HepG2 (cell line): ENCODE data around the gene CPAMD8. TPM values are rescaled to one million over a fixed set of nuclear protein-coding genes. Genes with fewer than 3 reads are reported as not detected.

Experiments used
- ATAC-seq: fragments of 200-7000 bp; cut with Tn5 transposase; 3 replicates; pipeline ENCODE4 v1.9.1; 2020; ENCODE audit warnings: mild to moderate bottlenecking, moderate library complexity
- BruUV-seq: library from RNA; stranded (reverse); fragments of 400-500 nt; replicated peaks from 2 replicates; lab custom pipeline; 2021; lab: Mats Ljungman, UMichigan
- CTCF ChIA-PET: fragments of 300-600 bp; formaldehyde crosslinking; extraction: SDS; loops from one replicate; lab custom pipeline; 2021; ENCODE audit warnings: low total read pairs, inconsistent platforms, low intra/inter-chr PET ratio; lab: Yijun Ruan, JAX
- POLR2A ChIA-PET: fragments of 350-600 bp; sonication (Branson Sonifier 250); formaldehyde crosslinking; loops from one replicate; lab custom pipeline; 2020; ENCODE audit warnings: antibody characterized with exemption, inconsistent platforms; lab: Yijun Ruan, JAX
- DNase-seq: peaks from one replicate; pipeline ENCODE4 v3.0.0-alpha.2; 2015; ENCODE audit warnings: low spot score
- FAIRE-seq: peaks from 3 replicates; lab custom pipeline; 2011; peaks lifted over from hg19 to GRCh38; lab: Jason Lieb, UNC
- H2AFZ ChIP-seq: one replicate; pipeline ENCODE4 v1.6.1; 2011; ENCODE audit warnings: low read length, inconsistent platforms
- H3K27ac ChIP-seq: fragments of 300-600 bp; 3 replicates; pipeline ENCODE4 v1.8.0; 2011; ENCODE audit warnings: mixed run types, mild to moderate bottlenecking, mixed read lengths, low read length, inconsistent platforms; ENCODE audit not compliant: insufficient read depth; ENCODE audit errors: extremely low read length
- H3K27me3 ChIP-seq, 2 experiments: fragments of 200-600 bp in 1 of 2; 2 replicates in 1 of 2; 3 replicates in 1 of 2; pipeline versions ENCODE4 v1.6.0 to v1.8.0; 2011; ENCODE audit warnings: low read length in 2 of 2, mild to moderate bottlenecking in 2 of 2, moderate library complexity in 2 of 2, inconsistent platforms in 1 of 2; ENCODE audit not compliant: insufficient read depth in 2 of 2, control insufficient read depth in 1 of 2
- H3K36me3 ChIP-seq, 2 experiments: fragments of 200-600 bp in 1 of 2; replicated peaks in 1 of 2; 2 replicates in 1 of 2; 3 replicates in 1 of 2; pipeline versions ENCODE4 v1.5.1 to v1.8.0; 2011; ENCODE audit warnings: low read length in 2 of 2, inconsistent platforms in 1 of 2; ENCODE audit not compliant: insufficient read depth in 2 of 2, control insufficient read depth in 1 of 2
- H3K4me1 ChIP-seq: 2 replicates; pipeline ENCODE4 v1.5.1; 2012; ENCODE audit warnings: low read length, inconsistent platforms; ENCODE audit not compliant: insufficient read depth
- H3K4me2 ChIP-seq: 2 replicates; pipeline ENCODE4 v1.6.0; 2011; ENCODE audit warnings: low read depth, low read length, inconsistent platforms
- H3K4me3 ChIP-seq, 3 experiments: fragments of 200-600 bp in 1 of 3; sonication (generic), shearing (Covaris generic) in 1 of 3; replicated peaks in 1 of 3; 2 replicates each; pipeline ENCODE4 v1.5.1; 2011 to 2016; ENCODE audit warnings: low read length in 3 of 3, inconsistent platforms in 2 of 3, low read depth in 2 of 3, mild to moderate bottlenecking in 2 of 3, control low read depth in 1 of 3, mixed read lengths in 1 of 3; ENCODE audit not compliant: insufficient read depth in 1 of 3
- H3K79me2 ChIP-seq: one replicate; pipeline ENCODE4 v1.6.1; 2011; ENCODE audit warnings: low read length, inconsistent platforms; ENCODE audit not compliant: insufficient read depth
- H3K9ac ChIP-seq: 2 replicates; pipeline ENCODE4 v1.6.0; 2011; ENCODE audit warnings: mild to moderate bottlenecking, low read depth, low read length, inconsistent platforms; ENCODE audit not compliant: insufficient read depth
- H3K9me3 ChIP-seq: 2 replicates; pipeline ENCODE4 v1.5.1; 2012; ENCODE audit warnings: mild to moderate bottlenecking, low read length
- H4K20me1 ChIP-seq: 2 replicates; pipeline ENCODE4 v1.6.0; 2011; ENCODE audit warnings: inconsistent platforms, mild to moderate bottlenecking, low read length, moderate library complexity; ENCODE audit not compliant: insufficient read depth
- CHCHD3 ChIP-seq: sonication (generic); formaldehyde crosslinking; IDR thresholded peaks from 2 replicates; pipeline ENCODE4 v1.8.0; 2022; ENCODE audit warnings: mild to moderate bottlenecking, missing genetic modification reagents, moderate library complexity
- HINFP ChIP-seq: sonication (generic); formaldehyde crosslinking; IDR thresholded peaks from 2 replicates; pipeline ENCODE4 v1.4.0; 2020; ENCODE audit warnings: low read depth, mild to moderate bottlenecking, missing genetic modification reagents
- WGBS: methylation state at CpG from one replicate; pipeline ENCODE4 v1.1.6; 2017; ENCODE audit warnings: low lambda C conversion rate; 5-methylcytosine and 5-hydroxymethylcytosine counted together
- in situ Hi-C: cut with HindIII; loops from 2 replicates; pipeline ENCODE4 v1.10.0; 2017; ENCODE audit warnings: low pct_unique_long_range_greater_than_20kb; ENCODE audit not compliant: extremely low pct_ligation_motif_present
- intact Hi-C: fragments of 100-400 bp; cut with micrococcal nuclease; formaldehyde crosslinking; loops from one replicate; pipeline ENCODE4 v1.10.0; 2022; ENCODE audit not compliant: unreplicated experiment
- polyA plus RNA-seq, 8 experiments: library from polyadenylated mRNA; depleted of rRNA in 3 of 8; stranded (reverse) in 7 of 8; unstranded in 1 of 8; fragments of >200 nt; fragmentation: Illumina TruSeq in 4 of 8; extraction: Trizol in 4 of 8; gene quantifications; 2 replicates each; pipeline versions ENCODE4 v1.2.1 to v1.2.3, GENCODE V29; 2011 to 2016; ENCODE audit warnings: low read depth in 4 of 8, missing spikeins in 1 of 8, mixed read lengths in 1 of 8; ENCODE audit not compliant: insufficient read depth in 1 of 8
- total RNA-seq, 5 experiments: library from RNA; depleted of rRNA; stranded (reverse); fragments of >200 nt; fragmentation: Illumina TruSeq; extraction: Trizol; gene quantifications; 2 replicates each; pipeline ENCODE4 v1.2.3, GENCODE V29; 2016; ENCODE audit warnings: low read depth in 1 of 5

Gene CPAMD8
- total and polyA plus RNA-seq, 2 of the 13 experiments (the other 11 are each of a cell fraction or from before 2014, with no cell fraction given): 0.29 to 0.34 TPM

GRCh38 chr19:16930753-16931152 is 95.9 kb downstream of the CPAMD8 start:
- no peak overlapping the region for H3K4me2 ChIP-seq
- CTCF ChIA-PET: no interaction called here
- no TSS peak for BruUV-seq
- no peak overlapping the region for H3K27ac ChIP-seq
- DNase-seq (no peak), ATAC-seq (no peak), FAIRE-seq (no peak)
- no peaks in the 10 kb centered on the region for H3K79me2 ChIP-seq
- no peak overlapping the region for H3K4me3 ChIP-seq
- no peak for TF ChIP-seq CHCHD3 (CRISPR knock-in tag)
- POLR2A ChIA-PET: no interaction called here
- intact Hi-C loops: no loop called here
- H3K4me1 ChIP-seq: no peaks in the 10 kb centered on the region
- no peaks in the 10 kb centered on the region for H3K9me3 ChIP-seq
- no peak overlapping the region for H3K9ac ChIP-seq
- H3K36me3 ChIP-seq: no peaks in the 10 kb centered on the region
- H2AFZ ChIP-seq: no peak overlapping the region
- in situ Hi-C loops: no loop called here
- WGBS: no CpG with 5 or more reads among the region's 5 CpGs
- no peaks in the 10 kb centered on the region for H4K20me1 ChIP-seq
- peaks cover 3 to 4% of the 10 kb centered on the region in 2 experiments; a peak in 2 of 5 replicates for H3K27me3 ChIP-seq

- Histone ChIP-seq H3K4me1 (no peaks in the 10 kb centered on the region), H3K9me3 (no peaks in the 10 kb centered on the region), H2AFZ (no peak overlapping the region), H3K36me3 (no peaks in the 10 kb centered on the region), H3K4me3 (no peak overlapping the region), H3K9ac (no peak overlapping the region), H3K27me3 (peaks cover 3 to 4% of the 10 kb centered on the region in 2 experiments; a peak in 2 of 5 replicates), H4K20me1 (no peaks in the 10 kb centered on the region), H3K79me2 (no peaks in the 10 kb centered on the region), H3K27ac (no peak overlapping the region), H3K4me2 (no peak overlapping the region)
- intact Hi-C loops: no loop called here
- in situ Hi-C loops: no loop called here
- no TSS peak for BruUV-seq
- TF ChIP-seq HINFP: no peak
- POLR2A ChIA-PET: no interaction called here
- CTCF ChIA-PET: no interaction called here
- 0% methylated on average over 1 of the region's 10 CpGs for WGBS
- ATAC-seq (no peak), FAIRE-seq (no peak), DNase-seq (no peak)
These were observed 97.7 kb downstream of the CPAMD8 start for GRCh38 chr19:16928916-16929315.
